Peyer's patch (tissue), 4 donors: Measurements from ENCODE around the gene CCR7. TPM values are rescaled to one million over a fixed set of nuclear protein-coding genes. Genes with fewer than 3 reads are reported as not detected.
A peak's percentile ranks its signal among the peaks of the same experiment; 100 is the strongest.

Experiments used
- DNase-seq, 3 donors: peaks; one replicate each; pipeline ENCODE4 v3.0.0-alpha.2; 2017 to 2019
- H3K27ac ChIP-seq, 4 donors: fragments of 200-600 bp; sonication (generic); one replicate each; pipeline ENCODE4 v1.5.1; 2016 to 2019
- H3K27me3 ChIP-seq, 2 donors: fragments of 200-600 bp; sonication (generic); one replicate each; pipeline ENCODE4 v1.5.1; 2019
- H3K36me3 ChIP-seq, 3 donors: fragments of 200-600 bp; sonication (generic); one replicate each; pipeline ENCODE4 v1.5.1; 2016 to 2019
- H3K4me1 ChIP-seq, 4 donors: fragments of 200-600 bp; sonication (generic); one replicate each; pipeline ENCODE4 v1.5.1; 2016 to 2019
- H3K4me3 ChIP-seq, 4 donors: fragments of 200-600 bp; sonication (generic); 1 replicate in 3 of 4; 2 replicates in 1 of 4; pipeline ENCODE4 v1.5.1; 2016 to 2019; ENCODE audit warnings: mild to moderate bottlenecking in 1 of 4
- H3K9me3 ChIP-seq, 4 donors: fragments of 200-600 bp; sonication (generic); one replicate each; pipeline ENCODE4 v1.5.1; 2016 to 2019; ENCODE audit warnings: mild to moderate bottlenecking in 1 of 4
- POLR2A ChIP-seq, 2 donors: fragments of 450-650 bp; IDR thresholded peaks; one replicate each; pipeline ENCODE4 v1.5.1; 2017; ENCODE audit warnings: antibody characterized with exemption in 2 of 2, mild to moderate bottlenecking in 2 of 2, moderate library complexity in 2 of 2
- total RNA-seq, 4 donors: library from RNA; depleted of rRNA; stranded (reverse); fragments of >200 nt; gene quantifications; one replicate each; pipeline ENCODE4 v1.1.0, GENCODE V29; 2016
- TF ChIP-seq, protein P1 (sequence below), 6 experiments: fragments of 450-650 bp in 4 of 6; fragments of 200-600 bp in 2 of 6; sonication (generic) in 1 of 6; IDR thresholded peaks; one replicate each; pipeline ENCODE4 v1.5.1; 2017 to 2019; ENCODE audit warnings: antibody characterized with exemption in 6 of 6, mild to moderate bottlenecking in 3 of 6, moderate library complexity in 1 of 6

CCR7 gene
- total RNA-seq, 4 donors from 2014 or later = 3.1 to 22.3 TPM; not detected in 2

DNA sequence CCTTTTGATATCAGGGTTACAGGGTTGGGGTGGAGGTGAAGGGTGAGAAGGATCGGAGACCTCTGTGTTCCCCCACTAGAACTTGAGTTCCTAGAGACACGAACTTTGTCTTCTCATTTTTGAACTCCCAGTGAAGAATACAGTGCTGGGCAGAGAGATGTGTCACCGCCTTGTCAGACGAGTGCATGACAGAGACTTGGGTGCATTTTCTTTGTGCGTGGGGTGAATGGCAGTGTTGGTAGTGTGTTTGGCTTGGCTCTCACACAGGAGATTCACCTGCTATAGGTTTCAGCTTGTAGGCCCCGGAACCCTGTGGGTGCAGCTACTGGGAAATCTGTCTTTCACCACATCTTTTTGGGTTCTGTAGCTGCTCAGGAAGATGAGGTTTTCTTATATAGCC, 40.0 kb upstream of the CCR7 start:
- Histone ChIP-seq H3K27me3 (no peaks in the 10 kb centered on the region), H3K27ac (peak overlapping the region in 1 of 4 donors; percentile 67), H3K36me3 (no peaks in the 10 kb centered on the region), H3K4me1 (no peaks in the 10 kb centered on the region), H3K9me3 (no peaks in the 10 kb centered on the region), H3K4me3 (no peak overlapping the region)
- TF ChIP-seq, protein P1, sequence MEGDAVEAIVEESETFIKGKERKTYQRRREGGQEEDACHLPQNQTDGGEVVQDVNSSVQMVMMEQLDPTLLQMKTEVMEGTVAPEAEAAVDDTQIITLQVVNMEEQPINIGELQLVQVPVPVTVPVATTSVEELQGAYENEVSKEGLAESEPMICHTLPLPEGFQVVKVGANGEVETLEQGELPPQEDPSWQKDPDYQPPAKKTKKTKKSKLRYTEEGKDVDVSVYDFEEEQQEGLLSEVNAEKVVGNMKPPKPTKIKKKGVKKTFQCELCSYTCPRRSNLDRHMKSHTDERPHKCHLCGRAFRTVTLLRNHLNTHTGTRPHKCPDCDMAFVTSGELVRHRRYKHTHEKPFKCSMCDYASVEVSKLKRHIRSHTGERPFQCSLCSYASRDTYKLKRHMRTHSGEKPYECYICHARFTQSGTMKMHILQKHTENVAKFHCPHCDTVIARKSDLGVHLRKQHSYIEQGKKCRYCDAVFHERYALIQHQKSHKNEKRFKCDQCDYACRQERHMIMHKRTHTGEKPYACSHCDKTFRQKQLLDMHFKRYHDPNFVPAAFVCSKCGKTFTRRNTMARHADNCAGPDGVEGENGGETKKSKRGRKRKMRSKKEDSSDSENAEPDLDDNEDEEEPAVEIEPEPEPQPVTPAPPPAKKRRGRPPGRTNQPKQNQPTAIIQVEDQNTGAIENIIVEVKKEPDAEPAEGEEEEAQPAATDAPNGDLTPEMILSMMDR (IDR thresholded peaks at IDR 0.05) = no peak
- TF ChIP-seq POLR2A (IDR thresholded peaks at IDR 0.05) = no peak
- no peak for DNase-seq

DNA sequence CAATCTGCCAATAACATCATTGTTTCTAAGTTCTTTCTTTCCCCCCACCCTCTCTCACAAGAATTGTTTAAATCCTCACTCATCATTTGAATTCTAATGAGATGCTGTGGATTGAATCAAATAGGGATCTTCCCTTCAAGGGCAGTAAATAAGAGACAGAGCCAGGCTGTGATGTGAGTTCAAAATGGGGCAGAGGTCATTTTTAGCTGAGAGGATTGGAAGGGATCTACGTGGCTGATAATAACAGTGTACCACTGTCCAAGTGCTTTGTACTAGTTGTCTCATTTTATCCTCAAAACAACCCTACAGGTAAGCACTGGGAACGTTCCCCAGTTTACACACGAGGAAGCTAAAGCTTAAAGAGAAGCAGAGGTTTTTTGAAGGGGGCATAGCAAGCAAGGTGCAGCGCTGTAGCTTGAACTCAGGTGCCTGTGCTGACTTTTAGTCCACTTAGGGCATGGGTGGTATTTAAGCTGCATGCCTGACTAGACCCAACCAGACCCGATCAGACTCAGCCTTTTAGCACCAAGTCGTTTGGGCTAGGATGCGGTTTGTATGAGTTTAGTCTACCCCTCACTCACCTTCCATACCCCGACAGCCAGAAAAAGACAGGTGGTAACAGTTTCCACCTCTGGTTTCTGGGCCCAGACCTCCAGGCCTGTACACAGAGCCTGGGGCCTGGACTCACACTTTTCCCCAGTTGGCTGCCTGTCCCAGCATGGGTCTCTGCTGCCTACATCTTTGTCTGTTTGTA, 39.2 kb upstream of the CCR7 start:
- no peak for DNase-seq
- no peak overlapping the region for H3K4me3 ChIP-seq
- no peaks in the 10 kb centered on the region for H3K27me3 ChIP-seq
- no peak for TF ChIP-seq POLR2A (IDR thresholded peaks at IDR 0.05)
- TF ChIP-seq, protein P1 (IDR thresholded peaks at IDR 0.05) = no peak
- H3K4me1 ChIP-seq = peaks cover 0 to 4% (median under 1%) of the 10 kb centered on the region in 4 donors
- H3K27ac ChIP-seq = peak overlapping the region in 1 of 4 donors; percentile 67
- no peaks in the 10 kb centered on the region for H3K9me3 ChIP-seq
- no peaks in the 10 kb centered on the region for H3K36me3 ChIP-seq

DNA sequence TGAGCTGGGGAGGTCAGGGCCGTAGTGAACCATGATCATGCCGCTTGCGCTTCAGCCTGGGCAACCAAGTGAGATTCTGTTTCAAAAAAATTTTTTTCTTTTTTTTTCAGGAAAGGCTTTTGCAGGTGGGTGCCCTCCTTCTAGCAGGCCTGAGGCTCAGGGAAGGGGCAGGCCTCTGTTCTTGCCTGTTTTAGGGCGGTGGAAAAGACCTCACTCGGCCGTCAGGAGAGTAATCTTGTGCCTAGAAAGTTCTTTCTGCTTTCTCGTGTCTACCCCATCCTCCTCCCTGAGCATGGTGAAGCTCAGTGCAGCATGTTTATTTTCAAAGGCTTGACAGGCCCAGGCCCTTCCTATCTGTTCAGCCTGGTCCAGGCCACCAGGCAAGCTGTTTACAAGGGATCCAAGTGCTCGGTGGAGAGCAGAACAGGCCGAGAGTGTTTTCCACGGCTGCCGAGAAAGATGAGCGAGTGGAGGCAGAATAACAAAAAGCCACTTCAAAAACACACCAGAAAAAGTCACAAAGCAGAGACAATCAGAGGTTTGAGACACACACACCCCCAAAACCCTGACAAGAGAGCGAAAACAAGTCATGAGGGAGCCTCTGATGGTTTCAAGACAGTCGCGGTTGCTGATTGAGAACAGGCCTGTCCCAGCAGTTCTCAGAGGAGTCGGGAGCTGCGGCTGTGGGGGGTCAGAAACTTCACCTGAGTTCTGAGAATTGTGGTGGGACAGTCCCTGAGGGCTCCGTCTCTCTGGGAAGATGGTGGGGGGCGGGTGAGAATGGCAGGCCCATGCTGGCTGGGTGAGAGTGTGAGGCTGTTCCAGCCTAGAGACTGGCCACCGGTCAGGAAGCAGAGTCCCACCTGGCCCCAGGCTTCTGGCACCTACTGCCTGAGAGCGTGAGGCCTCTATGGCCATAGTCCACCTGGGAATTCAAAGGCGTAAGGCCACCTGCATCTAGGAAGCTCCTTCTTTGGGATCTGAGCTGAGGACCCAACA, 37.5 kb upstream of the CCR7 start:
- peak in 1 of 3 donors; percentile 46 for DNase-seq
- H3K4me1 ChIP-seq = peaks cover 0 to 16% (median 4%) of the 10 kb centered on the region in 4 donors
- H3K27me3 ChIP-seq = no peaks in the 10 kb centered on the region
- H3K36me3 ChIP-seq = no peaks in the 10 kb centered on the region
- H3K4me3 ChIP-seq = no peak overlapping the region
- H3K27ac ChIP-seq = peak overlapping the region; percentile 20 to 67 (median 48)
- TF ChIP-seq POLR2A (IDR thresholded peaks at IDR 0.05) = no peak
- TF ChIP-seq, protein P1 (IDR thresholded peaks at IDR 0.05) = no peak
- no peaks in the 10 kb centered on the region for H3K9me3 ChIP-seq

DNA sequence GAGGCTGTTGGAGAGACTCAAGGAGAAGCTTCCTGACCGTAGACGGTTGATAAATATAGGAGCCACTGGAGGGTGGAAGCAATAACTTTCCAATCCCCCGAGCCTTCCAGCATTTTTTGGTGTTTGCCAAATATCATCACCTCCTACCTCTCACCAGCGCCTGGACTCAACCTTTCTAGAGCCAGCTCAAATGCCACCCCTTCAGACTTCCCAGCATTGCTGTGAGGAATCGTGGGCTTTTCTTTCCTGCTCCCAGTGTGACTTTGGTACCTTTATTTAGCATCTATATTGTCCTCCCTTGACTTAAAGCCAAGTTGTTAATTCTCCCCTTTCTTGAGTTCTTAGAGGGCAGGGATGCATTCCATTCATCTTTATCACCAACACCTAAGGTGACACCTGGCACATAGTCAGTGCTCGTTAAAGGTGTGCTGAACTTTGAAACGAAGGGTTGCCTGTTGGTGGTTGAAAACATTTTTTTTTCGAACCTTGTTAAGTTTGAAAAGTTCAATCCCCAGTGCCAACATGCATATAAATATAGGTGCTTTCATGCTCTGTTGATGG, 35.3 kb upstream of the CCR7 start:
- peaks cover 0 to 19% (median 4%) of the 10 kb centered on the region in 4 donors for H3K4me1 ChIP-seq
- H3K36me3 ChIP-seq = no peaks in the 10 kb centered on the region
- H3K9me3 ChIP-seq = no peaks in the 10 kb centered on the region
- TF ChIP-seq, protein P1 (IDR thresholded peaks at IDR 0.05) = no peak
- TF ChIP-seq POLR2A (IDR thresholded peaks at IDR 0.05) = no peak
- no peak overlapping the region for H3K4me3 ChIP-seq
- H3K27ac ChIP-seq = no peak overlapping the region
- H3K27me3 ChIP-seq = no peaks in the 10 kb centered on the region
- DNase-seq = no peak

DNA sequence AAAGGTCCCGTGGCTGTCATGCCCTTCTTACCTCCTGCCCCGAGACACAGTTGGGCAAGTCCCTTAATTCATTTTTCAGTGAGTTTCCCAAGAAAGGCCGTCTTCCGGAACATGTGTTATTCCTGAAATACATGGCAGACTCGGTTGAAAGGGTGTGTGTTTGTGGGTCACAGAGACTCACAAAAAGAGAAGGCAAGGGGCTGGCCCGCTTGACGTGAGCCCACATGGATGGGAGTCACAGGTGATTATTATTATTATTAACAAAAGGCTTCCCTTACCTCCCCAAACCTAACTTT, 34.1 kb upstream of the CCR7 start:
- H3K36me3 ChIP-seq = no peaks in the 10 kb centered on the region
- TF ChIP-seq POLR2A (IDR thresholded peaks at IDR 0.05) = no peak
- TF ChIP-seq, protein P1 (IDR thresholded peaks at IDR 0.05) = no peak
- no peak for DNase-seq
- no peak overlapping the region for H3K4me3 ChIP-seq
- peaks cover 0 to 19% (median 4%) of the 10 kb centered on the region in 4 donors for H3K4me1 ChIP-seq
- peak overlapping the region; percentile 27 to 83 (median 66) for H3K27ac ChIP-seq
- H3K27me3 ChIP-seq = no peaks in the 10 kb centered on the region
- no peaks in the 10 kb centered on the region for H3K9me3 ChIP-seq
